Activated CD8-positive, alpha-beta memory T cell treated with anti-CD3 and anti-CD28 coated beads, Interleukin-2, amount 50 U/mL, for 24 hours (primary cell): ENCODE measurements around the gene ABCC10.
"Not testable (repeated sequence)": the region's sequence is repeated elsewhere in the genome, so short reads cannot be mapped to it uniquely, and the experiment has no call there.

Source experiments
- DNase-seq: peaks from one replicate; pipeline ENCODE4 v3.0.0-alpha.2; 2020; ENCODE audit errors: extremely low read depth

The ABCC10 gene, protein sequence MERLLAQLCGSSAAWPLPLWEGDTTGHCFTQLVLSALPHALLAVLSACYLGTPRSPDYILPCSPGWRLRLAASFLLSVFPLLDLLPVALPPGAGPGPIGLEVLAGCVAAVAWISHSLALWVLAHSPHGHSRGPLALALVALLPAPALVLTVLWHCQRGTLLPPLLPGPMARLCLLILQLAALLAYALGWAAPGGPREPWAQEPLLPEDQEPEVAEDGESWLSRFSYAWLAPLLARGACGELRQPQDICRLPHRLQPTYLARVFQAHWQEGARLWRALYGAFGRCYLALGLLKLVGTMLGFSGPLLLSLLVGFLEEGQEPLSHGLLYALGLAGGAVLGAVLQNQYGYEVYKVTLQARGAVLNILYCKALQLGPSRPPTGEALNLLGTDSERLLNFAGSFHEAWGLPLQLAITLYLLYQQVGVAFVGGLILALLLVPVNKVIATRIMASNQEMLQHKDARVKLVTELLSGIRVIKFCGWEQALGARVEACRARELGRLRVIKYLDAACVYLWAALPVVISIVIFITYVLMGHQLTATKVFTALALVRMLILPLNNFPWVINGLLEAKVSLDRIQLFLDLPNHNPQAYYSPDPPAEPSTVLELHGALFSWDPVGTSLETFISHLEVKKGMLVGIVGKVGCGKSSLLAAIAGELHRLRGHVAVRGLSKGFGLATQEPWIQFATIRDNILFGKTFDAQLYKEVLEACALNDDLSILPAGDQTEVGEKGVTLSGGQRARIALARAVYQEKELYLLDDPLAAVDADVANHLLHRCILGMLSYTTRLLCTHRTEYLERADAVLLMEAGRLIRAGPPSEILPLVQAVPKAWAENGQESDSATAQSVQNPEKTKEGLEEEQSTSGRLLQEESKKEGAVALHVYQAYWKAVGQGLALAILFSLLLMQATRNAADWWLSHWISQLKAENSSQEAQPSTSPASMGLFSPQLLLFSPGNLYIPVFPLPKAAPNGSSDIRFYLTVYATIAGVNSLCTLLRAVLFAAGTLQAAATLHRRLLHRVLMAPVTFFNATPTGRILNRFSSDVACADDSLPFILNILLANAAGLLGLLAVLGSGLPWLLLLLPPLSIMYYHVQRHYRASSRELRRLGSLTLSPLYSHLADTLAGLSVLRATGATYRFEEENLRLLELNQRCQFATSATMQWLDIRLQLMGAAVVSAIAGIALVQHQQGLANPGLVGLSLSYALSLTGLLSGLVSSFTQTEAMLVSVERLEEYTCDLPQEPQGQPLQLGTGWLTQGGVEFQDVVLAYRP (N-terminal part only)

GRCh38 chr6:43427406-43428111, at the start of gene ABCC10:
Gene ABCC10, plus strand, starts transcription at chr6:43427541. Its CDS starts 438 bp downstream, at chr6:43427979.
- peak; percentile 87 for DNase-seq

DNA sequence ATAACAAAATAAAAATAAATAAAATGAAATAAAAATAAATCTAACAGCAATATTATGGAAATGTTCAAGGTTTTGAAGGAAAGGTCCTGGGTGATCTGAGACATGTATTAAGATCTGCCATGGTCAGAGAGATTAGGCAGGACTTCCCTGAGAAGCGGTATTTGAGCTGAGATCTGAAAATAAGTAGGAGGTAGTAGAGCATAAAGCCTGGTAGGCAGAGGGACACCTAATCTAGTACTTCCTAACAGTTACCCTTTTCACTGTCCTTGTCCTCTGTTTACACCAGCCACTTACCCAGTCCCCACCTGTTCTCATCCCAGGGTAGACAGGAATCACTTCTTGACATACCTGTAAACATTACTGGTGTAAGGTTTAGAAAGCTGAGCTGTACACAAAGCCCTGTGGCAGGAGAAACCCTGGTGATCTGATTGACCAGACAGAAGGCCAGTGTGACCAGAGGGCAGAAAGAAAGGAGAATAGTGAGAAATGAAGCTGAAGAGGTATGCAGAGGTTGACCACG, 49.6 kb upstream of the ABCC10 start:
- no peak for DNase-seq

GRCh38 chr6:43378631-43379030, 48.7 kb upstream of the ABCC10 start:
- no peak for DNase-seq

GRCh38 chr6:43380858-43381257, 46.5 kb upstream of the ABCC10 start:
- DNase-seq = not testable (repeated sequence)

DNA sequence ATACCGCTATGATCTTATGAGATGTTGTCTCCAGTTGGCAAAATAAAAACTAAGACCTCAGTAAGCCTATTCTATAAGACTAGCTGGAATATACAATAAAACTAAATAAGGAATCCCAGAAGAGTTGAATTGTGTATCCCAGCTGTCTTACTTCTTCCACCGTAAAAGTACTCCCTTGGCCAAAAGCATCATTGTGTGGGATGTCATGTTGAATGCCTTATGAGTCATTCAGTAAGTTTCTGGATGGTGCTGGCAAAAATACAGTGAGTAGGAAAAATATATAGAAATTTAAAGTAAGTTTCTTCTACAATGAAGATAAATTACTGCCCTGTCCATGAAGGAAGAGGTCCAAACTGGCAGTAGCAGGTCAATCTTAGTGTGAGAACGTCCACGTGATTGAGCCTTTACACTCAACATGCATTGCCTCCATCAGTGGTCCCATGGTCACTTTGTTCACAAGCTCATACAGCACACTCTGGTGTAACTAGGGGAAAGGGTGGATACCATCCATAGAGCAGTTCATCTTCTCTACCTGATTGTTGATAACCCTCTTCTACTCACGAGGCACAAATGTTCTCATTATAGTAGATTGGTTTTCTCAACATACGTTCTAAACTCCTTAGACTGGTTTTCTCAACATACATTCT, 44.2 kb upstream of the ABCC10 start:
- DNase-seq = no peak

- DNase-seq = no peak
Measured at GRCh38 chr6:43386492-43386891, 40.8 kb upstream of the ABCC10 start.

GRCh38 chr6:43389730-43390295, 37.5 kb upstream of the ABCC10 start:
- no peak for DNase-seq

- DNase-seq = not testable (repeated sequence)
Measured at GRCh38 chr6:43390753-43391439, 36.4 kb upstream of the ABCC10 start.

DNA sequence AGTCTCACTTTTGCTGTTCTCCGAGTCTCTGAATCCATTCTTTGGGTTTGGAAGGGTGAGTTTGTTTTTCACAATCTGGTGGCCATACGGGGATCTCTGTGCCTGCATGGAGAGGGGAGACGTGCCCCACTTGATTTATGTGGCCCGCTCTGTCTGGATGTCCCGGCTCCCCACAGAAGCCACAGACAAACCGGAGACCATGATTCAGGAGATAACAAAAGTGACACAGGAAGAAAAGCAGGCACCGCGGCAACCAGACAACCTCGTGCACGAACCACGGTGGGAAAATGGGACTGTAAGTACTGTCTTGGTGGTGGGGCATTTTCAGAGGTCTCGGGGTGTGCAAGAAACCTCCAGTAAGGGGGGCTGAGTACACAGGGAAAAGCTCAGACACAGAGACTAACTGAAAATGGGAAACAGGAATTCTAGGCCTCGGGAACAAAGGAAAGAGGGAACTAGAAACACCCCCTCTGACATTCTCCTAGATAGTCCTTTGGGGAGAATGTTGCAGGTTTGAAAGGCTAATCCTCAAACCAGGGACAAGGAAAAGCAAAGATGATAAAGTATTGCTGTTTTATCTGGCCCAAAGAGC, 35.8 kb upstream of the ABCC10 start:
- no peak for DNase-seq

GRCh38 chr6:43393133-43393532, 34.2 kb upstream of the ABCC10 start:
- DNase-seq = not testable (repeated sequence)

GRCh38 chr6:43393602-43394001, 33.7 kb upstream of the ABCC10 start:
- no peak for DNase-seq

DNA sequence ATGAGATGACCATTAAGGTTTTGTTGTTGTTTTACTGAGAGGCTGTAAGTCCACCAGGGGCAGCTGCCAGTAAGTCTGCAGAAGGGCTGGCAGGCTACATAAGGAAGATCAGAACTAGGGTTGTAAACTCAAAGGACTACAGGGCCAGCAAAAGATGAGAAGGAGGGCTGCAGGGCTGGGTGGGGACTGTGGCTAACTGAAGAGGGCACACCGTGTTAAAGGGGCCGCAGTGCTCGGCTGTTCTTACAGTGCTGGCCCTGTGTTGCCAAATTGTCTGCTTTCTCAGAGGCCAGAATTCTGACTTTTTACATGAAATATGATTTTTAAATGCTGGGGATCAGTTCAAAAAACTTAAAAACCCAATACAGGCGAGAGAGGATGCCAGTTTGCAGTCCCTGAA, 32.4 kb upstream of the ABCC10 start:
- DNase-seq = no peak

DNA sequence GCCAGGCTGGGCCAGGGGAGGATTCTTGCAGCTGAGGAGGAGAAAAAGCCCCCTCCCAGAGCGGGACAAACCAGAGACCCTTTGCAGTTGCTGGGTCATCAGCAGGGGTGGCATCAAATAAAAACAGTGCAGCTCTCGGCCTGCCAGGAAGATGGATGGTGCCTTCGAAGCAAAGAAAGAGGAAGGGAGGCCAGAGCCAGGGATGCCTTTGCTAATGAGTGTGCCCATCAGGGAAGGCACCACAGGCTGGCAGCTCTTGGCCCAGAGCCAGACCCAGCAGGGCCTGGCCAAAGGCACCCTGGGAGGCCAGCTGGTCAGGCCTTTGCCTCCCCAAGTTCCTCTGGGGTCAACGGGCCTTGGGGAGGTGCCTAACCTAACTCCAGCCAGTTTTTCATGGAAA, 31.6 kb upstream of the ABCC10 start:
- DNase-seq = no peak

DNA sequence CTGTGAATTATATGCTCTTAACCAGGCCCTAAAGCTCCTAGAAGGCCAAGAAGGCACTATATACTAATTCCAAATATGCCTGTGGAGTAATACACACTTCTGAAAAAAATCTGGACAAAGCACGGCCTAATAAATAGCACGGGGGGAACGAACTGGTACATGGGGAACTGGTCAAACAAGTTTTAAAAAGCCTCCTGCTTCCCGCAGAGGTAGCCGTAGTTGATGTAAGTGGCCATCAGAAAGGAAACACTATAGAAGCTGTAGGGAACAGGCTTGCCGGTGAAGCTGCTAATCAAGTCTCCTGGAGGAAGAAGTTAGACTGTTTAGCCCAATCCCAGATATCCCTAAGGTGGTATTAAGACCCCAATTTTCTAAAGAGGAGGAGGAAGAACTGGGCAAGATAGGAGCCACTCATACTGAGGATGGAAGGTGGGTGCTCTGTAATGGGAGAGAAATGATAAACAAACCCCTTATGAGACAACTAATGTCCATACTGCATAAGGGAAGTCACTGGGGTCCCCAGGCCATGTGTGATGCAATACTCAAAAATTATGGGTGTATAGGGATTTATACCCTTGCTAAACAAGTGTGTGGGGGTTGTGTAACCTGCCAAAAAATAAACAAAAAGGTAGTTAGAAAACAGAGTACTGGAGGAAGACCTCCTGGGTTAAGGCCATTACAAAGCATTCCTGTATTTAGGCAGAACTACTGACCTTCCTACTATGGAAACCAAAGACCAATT, 30.8 kb upstream of the ABCC10 start:
- no peak for DNase-seq

- no peak for DNase-seq
Measured at GRCh38 chr6:43399932-43400487, 27.3 kb upstream of the ABCC10 start.

DNA sequence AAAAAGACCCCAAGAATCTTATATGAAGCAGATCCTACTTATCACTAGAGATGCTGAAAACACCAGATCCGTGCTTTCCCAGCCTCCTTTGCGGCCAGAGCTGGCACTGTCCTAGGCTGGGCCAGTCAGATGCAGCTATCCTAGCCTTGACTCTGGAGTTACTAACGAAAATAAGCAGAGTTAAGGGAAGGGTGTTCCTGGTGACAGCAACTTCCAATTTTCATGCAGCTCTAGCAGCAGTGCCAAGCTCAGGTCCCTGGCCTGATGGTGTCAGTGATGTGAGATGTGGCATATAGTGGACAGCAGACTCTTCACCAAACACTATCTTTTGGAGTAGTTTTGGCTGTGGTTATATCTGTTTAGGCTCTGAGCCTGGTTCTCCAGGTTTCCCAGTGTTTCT, 25.6 kb upstream of the ABCC10 start:
- DNase-seq = no peak

DNA sequence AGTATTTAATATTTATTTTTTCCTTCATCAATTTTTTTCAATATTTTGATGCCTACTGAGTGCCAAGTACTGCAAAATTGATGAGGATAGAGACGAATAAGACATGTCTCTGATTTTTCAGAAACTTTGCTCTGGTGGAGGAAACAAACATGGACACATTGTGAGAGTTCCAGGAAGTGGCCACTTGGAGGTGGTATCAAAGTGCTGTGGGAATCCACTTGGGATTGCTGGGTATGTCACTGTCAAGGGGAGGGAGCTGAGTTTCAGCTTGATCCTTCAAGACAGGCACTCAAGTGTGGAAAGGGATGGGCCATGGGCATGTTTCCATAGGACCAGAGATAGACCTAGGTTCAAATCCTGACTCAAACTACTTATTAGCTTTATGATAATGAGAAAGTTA, 24.5 kb upstream of the ABCC10 start:
- DNase-seq = no peak

GRCh38 chr6:43405354-43405753, 22.0 kb upstream of the ABCC10 start:
- no peak for DNase-seq
